ENCODE data around the gene HSD11B2. TPM values are rescaled to one million over a fixed set of nuclear protein-coding genes. Genes with fewer than 3 reads are reported as not detected.

The HSD11B2 gene
- total RNA-seq, 1 experiment from 2014 or later: 33.5 TPM

DNA sequence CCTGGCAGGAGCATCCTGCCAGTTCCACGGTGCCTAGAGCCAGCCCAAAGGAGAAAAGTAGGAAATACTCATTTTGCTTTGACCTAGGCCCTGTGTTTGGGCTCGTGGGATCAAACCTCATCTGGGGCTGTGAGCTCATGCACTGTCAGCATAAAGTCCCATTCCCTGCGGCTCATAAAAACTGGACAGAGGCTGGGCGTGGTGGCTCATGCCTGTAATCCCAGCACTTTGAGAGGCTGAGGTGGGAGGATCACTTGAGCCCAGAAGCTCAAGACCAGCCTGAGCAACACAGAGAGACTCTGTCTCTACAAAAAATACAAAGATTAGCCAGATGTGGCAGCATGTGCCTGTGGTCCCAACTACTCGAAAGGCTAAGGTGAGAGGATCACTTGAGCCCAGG, 32.1 kb downstream of the HSD11B2 start:
- no peaks in the 10 kb centered on the region for H3K9me3 ChIP-seq (ENCODE audit: control insufficient read depth, low read depth, low read length)
- Mint-ChIP-seq H3K4me1 (peaks cover 4 to 7% of the 10 kb centered on the region in 2 experiments), H3K36me3 (ENCODE audit: insufficient read depth in 1 of 3, low read depth in 3 of 3) (no peaks in the 10 kb centered on the region), H3K27me3 (ENCODE audit: low read depth) (no peaks in the 10 kb centered on the region), H3K27ac (peak overlapping the region in 1 of 3 experiments; percentile 22; a peak in 1 of 7 replicates), H3K9me3 (no peaks in the 10 kb centered on the region), H3K4me3 (no peak overlapping the region)
- no peak for TF ChIP-seq CTCF (conservative IDR thresholded peaks at IDR 0.05)
- no peaks in the 10 kb centered on the region for H3K79me1 ChIP-seq (ENCODE audit: insufficient read depth, low read depth, low read length, poor library complexity, severe bottlenecking)
- H3K23me2 ChIP-seq (ENCODE audit: insufficient read length, low read depth, low read length, poor library complexity, severe bottlenecking): no peaks in the 10 kb centered on the region
- H2BK5ac ChIP-seq (ENCODE audit: insufficient read length, low read length): no peak overlapping the region
- no peak overlapping the region for H2AK5ac ChIP-seq (ENCODE audit: insufficient read length, low read length)
- no peak overlapping the region for H3K56ac ChIP-seq (ENCODE audit: insufficient read length, low read depth, low read length)
- no peak overlapping the region for H3K9ac ChIP-seq (ENCODE audit: extremely low read depth, insufficient read length, low read length)
- H2BK15ac ChIP-seq (ENCODE audit: low read depth, low read length): no peak overlapping the region
- no peak overlapping the region for H2BK120ac ChIP-seq (ENCODE audit: low read depth, low read length, poor library complexity, severe bottlenecking)
- no peak overlapping the region for H3K4me2 ChIP-seq (ENCODE audit: insufficient read depth, insufficient read length, low read length)
- H3K79me2 ChIP-seq (ENCODE audit: insufficient read depth, low read length): no peaks in the 10 kb centered on the region
- no peaks in the 10 kb centered on the region for H4K20me1 ChIP-seq (ENCODE audit: control insufficient read depth, insufficient read depth, insufficient read length)
- no peaks in the 10 kb centered on the region for H3K27me3 ChIP-seq (ENCODE audit: insufficient read depth, low read length)
- no peak for DNase-seq
- no peak overlapping the region for H3K18ac ChIP-seq (ENCODE audit: insufficient read length, low read depth, low read length)
- H3K4me1 ChIP-seq (ENCODE audit: insufficient read depth, low read length): no peaks in the 10 kb centered on the region
- no peak overlapping the region for H4K5ac ChIP-seq (ENCODE audit: insufficient read length, low read depth, low read length)
- no peak overlapping the region for H3K27ac ChIP-seq (ENCODE audit: insufficient read length, low read depth, low read length)
- no CpG with 5 or more reads among the region's 5 CpGs for WGBS (ENCODE audit: extremely low coverage, insufficient read length, low lambda C conversion rate)
- no peak overlapping the region for H4K8ac ChIP-seq (replicated peaks; ENCODE audit: insufficient read length, low read depth, low read length)
- no peak overlapping the region for H3K4ac ChIP-seq (ENCODE audit: low read depth, low read length)
- H2BK20ac ChIP-seq (ENCODE audit: low read depth, low read length, poor library complexity, severe bottlenecking): no peak overlapping the region
- no peak overlapping the region for H4K91ac ChIP-seq (ENCODE audit: insufficient read length, low read depth, low read length)
- no peak overlapping the region for H3K23ac ChIP-seq (ENCODE audit: insufficient read length, low read depth, low read length)
- H2AFZ ChIP-seq (ENCODE audit: low read length): no peak overlapping the region
- no peak overlapping the region for H3T11ph ChIP-seq (ENCODE audit: low read length)
- no peak overlapping the region for H2BK12ac ChIP-seq (ENCODE audit: insufficient read length, low read depth, low read length)
- H3K14ac ChIP-seq (ENCODE audit: insufficient read depth, low read length): no peak overlapping the region

Measured in H9 (cell line).